Activated naive CD8-positive, alpha-beta T cell (primary cell): Measurements from ENCODE around the gene VIT.
A peak's percentile ranks its signal among the peaks of the same experiment; 100 is the strongest.
"Not testable (repeated sequence)": the region's sequence is repeated elsewhere in the genome, so short reads cannot be mapped to it uniquely, and the experiment has no call there.

Experiments
- H3K27ac Mint-ChIP-seq: one replicate; pipeline ENCODE4 v1.8.0; 2021; ENCODE audit warnings: mixed read lengths
- H3K27me3 Mint-ChIP-seq: one replicate; pipeline ENCODE4 v1.8.0; 2021; ENCODE audit warnings: mixed read lengths
- H3K36me3 Mint-ChIP-seq: one replicate; pipeline ENCODE4 v1.8.0; 2021; ENCODE audit warnings: mixed read lengths
- H3K4me1 Mint-ChIP-seq: one replicate; pipeline ENCODE4 v1.8.0; 2021; ENCODE audit warnings: low read depth, mixed read lengths
- H3K4me3 Mint-ChIP-seq: one replicate; pipeline ENCODE4 v1.8.0; 2021; ENCODE audit warnings: mild to moderate bottlenecking, mixed read lengths
- H3K9me3 Mint-ChIP-seq: one replicate; pipeline ENCODE4 v1.8.0; 2021; ENCODE audit warnings: low read depth, mixed read lengths

VIT gene

GRCh38 chr2:36811071-36811470 is 114.6 kb downstream of the VIT start:
- H3K4me3 Mint-ChIP-seq, result no peak overlapping the region
- no peaks in the 10 kb centered on the region for H3K9me3 Mint-ChIP-seq
- no peak overlapping the region for H3K27ac Mint-ChIP-seq
- H3K27me3 Mint-ChIP-seq, result no peaks in the 10 kb centered on the region
- H3K36me3 Mint-ChIP-seq, result no peaks in the 10 kb centered on the region
- H3K4me1 Mint-ChIP-seq, result no peaks in the 10 kb centered on the region

- no peaks in the 10 kb centered on the region for H3K4me1 Mint-ChIP-seq
- H3K36me3 Mint-ChIP-seq, result no peaks in the 10 kb centered on the region
- no peaks in the 10 kb centered on the region for H3K9me3 Mint-ChIP-seq
- H3K4me3 Mint-ChIP-seq, result no peak overlapping the region
- no peaks in the 10 kb centered on the region for H3K27me3 Mint-ChIP-seq
- H3K27ac Mint-ChIP-seq, result peak overlapping the region; percentile 11
Measured at GRCh38 chr2:36812196-36812595, 115.7 kb downstream of the VIT start.

- no peaks in the 10 kb centered on the region for H3K36me3 Mint-ChIP-seq
- no peaks in the 10 kb centered on the region for H3K9me3 Mint-ChIP-seq
- no peak overlapping the region for H3K27ac Mint-ChIP-seq
- no peak overlapping the region for H3K4me3 Mint-ChIP-seq
- H3K27me3 Mint-ChIP-seq, result no peaks in the 10 kb centered on the region
- H3K4me1 Mint-ChIP-seq, result no peaks in the 10 kb centered on the region
Measured at GRCh38 chr2:36818542-36818941, 122.0 kb downstream of the VIT start.

- H3K4me3 Mint-ChIP-seq, result no peak overlapping the region
- no peaks in the 10 kb centered on the region for H3K9me3 Mint-ChIP-seq
Measured at GRCh38 chr2:36819095-36819711, 122.7 kb downstream of the VIT start.

GRCh38 chr2:36820942-36821605 is 124.6 kb downstream of the VIT start:
- Mint-ChIP-seq H3K36me3 (no peaks in the 10 kb centered on the region), H3K9me3 (no peaks in the 10 kb centered on the region), H3K4me3 (no peak overlapping the region), H3K4me1 (no peaks in the 10 kb centered on the region), H3K27ac (no peak overlapping the region), H3K27me3 (no peaks in the 10 kb centered on the region)

More at GRCh38 chr2:36819095-36819711, 122.7 kb downstream of the VIT start:
- H3K36me3 Mint-ChIP-seq, result no peaks in the 10 kb centered on the region
- no peaks in the 10 kb centered on the region for H3K4me1 Mint-ChIP-seq
- no peaks in the 10 kb centered on the region for H3K27me3 Mint-ChIP-seq
- H3K27ac Mint-ChIP-seq, result no peak overlapping the region

- peaks cover 3% of the 10 kb centered on the region for H3K27me3 Mint-ChIP-seq
- no peak overlapping the region for H3K27ac Mint-ChIP-seq
- no peaks in the 10 kb centered on the region for H3K36me3 Mint-ChIP-seq
- no peaks in the 10 kb centered on the region for H3K9me3 Mint-ChIP-seq
- H3K4me1 Mint-ChIP-seq, result no peaks in the 10 kb centered on the region
- H3K4me3 Mint-ChIP-seq, result no peak overlapping the region
Measured at GRCh38 chr2:36823862-36824261, 127.4 kb downstream of the VIT start.

GRCh38 chr2:36824273-36824672 is 127.8 kb downstream of the VIT start:
- no peak overlapping the region for H3K27ac Mint-ChIP-seq
- H3K27me3 Mint-ChIP-seq, result peaks cover 5% of the 10 kb centered on the region
- no peak overlapping the region for H3K4me3 Mint-ChIP-seq
- no peaks in the 10 kb centered on the region for H3K36me3 Mint-ChIP-seq
- H3K9me3 Mint-ChIP-seq, result no peaks in the 10 kb centered on the region
- H3K4me1 Mint-ChIP-seq, result no peaks in the 10 kb centered on the region

GRCh38 chr2:36824683-36825082 is 128.2 kb downstream of the VIT start:
- not testable (repeated sequence) for H3K36me3 Mint-ChIP-seq, H3K4me3 Mint-ChIP-seq, H3K9me3 Mint-ChIP-seq, H3K27ac Mint-ChIP-seq, H3K4me1 Mint-ChIP-seq, H3K27me3 Mint-ChIP-seq

GRCh38 chr2:36831185-36831584 is 134.7 kb downstream of the VIT start:
- Mint-ChIP-seq H3K27me3 (peaks cover 5% of the 10 kb centered on the region), H3K27ac (no peak overlapping the region), H3K4me1 (peaks cover 10% of the 10 kb centered on the region), H3K4me3 (no peak overlapping the region), H3K36me3 (peaks cover 3% of the 10 kb centered on the region), H3K9me3 (no peaks in the 10 kb centered on the region)

GRCh38 chr2:36834203-36834602 is 137.7 kb downstream of the VIT start:
- Mint-ChIP-seq H3K4me3 (no peak overlapping the region), H3K9me3 (no peaks in the 10 kb centered on the region), H3K4me1 (peaks cover 10% of the 10 kb centered on the region), H3K27ac (no peak overlapping the region), H3K36me3 (peaks cover 3% of the 10 kb centered on the region), H3K27me3 (no peaks in the 10 kb centered on the region)

- Mint-ChIP-seq H3K36me3 (peaks cover 3% of the 10 kb centered on the region), H3K27ac (no peak overlapping the region), H3K9me3 (no peaks in the 10 kb centered on the region), H3K4me1 (peaks cover 10% of the 10 kb centered on the region), H3K27me3 (no peaks in the 10 kb centered on the region), H3K4me3 (no peak overlapping the region)
Measured at GRCh38 chr2:36834731-36835524, 138.4 kb downstream of the VIT start.

- Mint-ChIP-seq H3K9me3 (no peaks in the 10 kb centered on the region), H3K27ac (no peak overlapping the region), H3K4me1 (peaks cover 5% of the 10 kb centered on the region), H3K27me3 (no peaks in the 10 kb centered on the region), H3K4me3 (no peak overlapping the region), H3K36me3 (peaks cover 2% of the 10 kb centered on the region)
Measured at GRCh38 chr2:36839976-36840617, 143.6 kb downstream of the VIT start.

GRCh38 chr2:36843838-36844237 is 147.3 kb downstream of the VIT start:
- Mint-ChIP-seq H3K4me1 (no peaks in the 10 kb centered on the region), H3K36me3 (peaks cover 6% of the 10 kb centered on the region), H3K9me3 (no peaks in the 10 kb centered on the region), H3K4me3 (no peak overlapping the region), H3K27me3 (no peaks in the 10 kb centered on the region), H3K27ac (no peak overlapping the region)

GRCh38 chr2:36849265-36849664 is 152.8 kb downstream of the VIT start:
- no peaks in the 10 kb centered on the region for H3K4me1 Mint-ChIP-seq
- H3K9me3 Mint-ChIP-seq, result no peaks in the 10 kb centered on the region
- no peaks in the 10 kb centered on the region for H3K27me3 Mint-ChIP-seq
- no peak overlapping the region for H3K4me3 Mint-ChIP-seq
- no peak overlapping the region for H3K27ac Mint-ChIP-seq
- H3K36me3 Mint-ChIP-seq, result peaks cover 18% of the 10 kb centered on the region

- Mint-ChIP-seq H3K4me3 (no peak overlapping the region), H3K27me3 (no peaks in the 10 kb centered on the region), H3K27ac (no peak overlapping the region), H3K36me3 (peaks cover 23% of the 10 kb centered on the region), H3K4me1 (peaks cover 10% of the 10 kb centered on the region), H3K9me3 (no peaks in the 10 kb centered on the region)
Measured at GRCh38 chr2:36854241-36854640, 157.7 kb downstream of the VIT start.
